Chondrocyte (in vitro differentiated cells): ENCODE measurements around the gene HAUS2. TPM values are rescaled to one million over a fixed set of nuclear protein-coding genes. Genes with fewer than 3 reads are reported as not detected.

Experiments used
- DNase-seq: peaks from one replicate; pipeline ENCODE4 v3.0.0; 2021; ENCODE audit warnings: mixed read lengths, low spot score
- H3K27ac Mint-ChIP-seq: one replicate; pipeline ENCODE4 v1.8.0; 2021; ENCODE audit warnings: mild to moderate bottlenecking, moderate library complexity, mixed read lengths; ENCODE audit not compliant: unreplicated experiment
- H3K27me3 Mint-ChIP-seq: 2 replicates; pipeline ENCODE4 v1.8.0; 2021; ENCODE audit warnings: low read depth, mixed read lengths
- H3K36me3 Mint-ChIP-seq: 2 replicates; pipeline ENCODE4 v1.8.0; 2021; ENCODE audit warnings: low read depth, mixed read lengths
- H3K4me1 Mint-ChIP-seq: 2 replicates; pipeline ENCODE4 v1.8.0; 2021; ENCODE audit warnings: low read depth, mild to moderate bottlenecking, mixed read lengths
- H3K4me3 Mint-ChIP-seq: one replicate; pipeline ENCODE4 v1.8.0; 2021; ENCODE audit warnings: mild to moderate bottlenecking, moderate library complexity, mixed read lengths; ENCODE audit not compliant: unreplicated experiment
- H3K9me3 Mint-ChIP-seq: 2 replicates; pipeline ENCODE4 v1.8.0; 2021; ENCODE audit warnings: low read depth, mixed read lengths
- total RNA-seq: library from RNA; stranded (reverse); gene quantifications from 3 replicates; pipeline ENCODE4 v1.2.1, GENCODE V29; 2021
- TF ChIP-seq, protein P1 (sequence below): fragments of 200-600 bp; sonication (generic); IDR thresholded peaks from 2 replicates; pipeline ENCODE4 v1.5.0; 2021; ENCODE audit warnings: antibody characterized with exemption, mild to moderate bottlenecking, moderate library complexity

Gene HAUS2
- total RNA-seq, 1 donor from 2014 or later = 18.5 TPM

DNA sequence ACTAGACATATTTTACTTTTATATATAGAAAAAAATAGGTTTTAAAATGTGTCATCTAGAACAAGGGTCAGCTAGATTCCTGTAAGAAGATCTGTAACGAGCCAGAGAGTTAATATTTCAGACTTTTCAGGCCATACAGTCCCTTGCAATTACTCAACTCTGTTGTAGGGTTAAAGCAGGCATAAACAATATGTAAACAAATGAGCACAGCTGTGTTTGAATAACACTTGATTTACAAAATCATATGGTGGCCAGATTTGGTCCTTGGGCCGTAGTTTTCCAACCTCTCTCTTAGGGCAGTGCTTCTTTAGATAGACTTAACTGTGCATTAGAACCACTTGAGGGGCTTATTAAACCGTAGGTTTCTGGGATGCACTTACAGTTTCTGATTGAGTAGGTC lies 19.7 kb upstream of the HAUS2 start:
- no peak for DNase-seq
- Mint-ChIP-seq H3K4me3 (no peak overlapping the region), H3K4me1 (no peaks in the 10 kb centered on the region), H3K27me3 (no peaks in the 10 kb centered on the region), H3K36me3 (peaks cover 27% of the 10 kb centered on the region), H3K27ac (no peak overlapping the region), H3K9me3 (no peaks in the 10 kb centered on the region)
- TF ChIP-seq, protein P1, sequence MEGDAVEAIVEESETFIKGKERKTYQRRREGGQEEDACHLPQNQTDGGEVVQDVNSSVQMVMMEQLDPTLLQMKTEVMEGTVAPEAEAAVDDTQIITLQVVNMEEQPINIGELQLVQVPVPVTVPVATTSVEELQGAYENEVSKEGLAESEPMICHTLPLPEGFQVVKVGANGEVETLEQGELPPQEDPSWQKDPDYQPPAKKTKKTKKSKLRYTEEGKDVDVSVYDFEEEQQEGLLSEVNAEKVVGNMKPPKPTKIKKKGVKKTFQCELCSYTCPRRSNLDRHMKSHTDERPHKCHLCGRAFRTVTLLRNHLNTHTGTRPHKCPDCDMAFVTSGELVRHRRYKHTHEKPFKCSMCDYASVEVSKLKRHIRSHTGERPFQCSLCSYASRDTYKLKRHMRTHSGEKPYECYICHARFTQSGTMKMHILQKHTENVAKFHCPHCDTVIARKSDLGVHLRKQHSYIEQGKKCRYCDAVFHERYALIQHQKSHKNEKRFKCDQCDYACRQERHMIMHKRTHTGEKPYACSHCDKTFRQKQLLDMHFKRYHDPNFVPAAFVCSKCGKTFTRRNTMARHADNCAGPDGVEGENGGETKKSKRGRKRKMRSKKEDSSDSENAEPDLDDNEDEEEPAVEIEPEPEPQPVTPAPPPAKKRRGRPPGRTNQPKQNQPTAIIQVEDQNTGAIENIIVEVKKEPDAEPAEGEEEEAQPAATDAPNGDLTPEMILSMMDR = no peak

DNA sequence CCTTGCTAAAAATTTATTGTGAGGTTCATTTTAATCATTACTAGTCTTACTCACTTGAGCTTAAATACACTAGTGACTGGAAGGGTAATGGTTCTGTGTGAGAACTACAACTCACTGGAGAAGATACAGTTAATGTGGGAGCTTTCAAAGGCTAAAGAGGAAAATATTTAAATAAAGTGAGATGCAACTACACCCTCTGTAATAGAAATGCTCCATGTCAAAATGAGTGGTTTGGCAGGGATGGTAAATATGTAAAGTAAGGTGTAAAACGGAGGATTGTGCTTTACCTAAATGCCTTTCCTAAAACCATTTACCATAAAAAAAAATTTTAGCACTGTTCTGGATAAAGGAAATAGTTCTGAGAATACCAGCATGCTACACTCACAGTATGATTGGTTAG lies 15.4 kb upstream of the HAUS2 start:
- Mint-ChIP-seq H3K4me1 (no peaks in the 10 kb centered on the region), H3K4me3 (no peak overlapping the region), H3K36me3 (peaks cover 28% of the 10 kb centered on the region), H3K27ac (no peak overlapping the region), H3K27me3 (no peaks in the 10 kb centered on the region), H3K9me3 (no peaks in the 10 kb centered on the region)
- DNase-seq = no peak
- TF ChIP-seq, protein P1 = no peak

DNA sequence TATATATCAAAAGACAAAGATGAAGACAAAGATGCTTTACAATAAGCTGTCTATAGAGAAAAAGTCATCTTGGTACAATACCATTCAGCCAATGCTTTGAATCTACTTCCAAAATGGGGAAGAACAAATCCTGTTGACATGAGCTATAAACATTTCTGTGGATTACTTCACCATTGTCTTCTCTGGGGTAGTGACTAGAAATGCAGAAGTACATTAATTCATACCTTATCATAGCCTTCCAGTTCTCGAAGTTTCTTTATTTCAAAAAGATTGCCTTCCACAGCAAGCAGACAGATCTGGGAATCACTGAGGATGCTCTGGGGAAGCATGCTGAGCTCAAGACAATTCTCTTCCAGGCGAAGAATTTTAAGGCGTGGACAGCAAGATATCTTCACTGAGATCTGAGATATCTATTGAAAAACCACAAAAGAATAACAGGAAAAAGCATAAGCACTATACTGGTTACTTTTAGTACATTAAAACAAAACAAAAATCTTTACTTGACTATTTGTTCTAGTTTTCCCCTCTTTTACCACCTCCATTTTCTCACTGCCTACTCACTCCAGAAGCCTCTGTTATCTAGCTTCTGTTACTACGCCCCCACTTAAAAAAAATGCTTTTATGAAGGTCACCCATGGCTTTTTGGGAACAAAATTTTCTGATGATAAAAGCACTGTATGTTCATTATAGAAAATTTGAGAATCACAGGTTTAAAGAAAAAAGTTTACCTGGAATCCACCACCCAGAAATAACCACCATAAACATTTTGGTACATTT lies 3.6 kb upstream of the HAUS2 start:
- H3K9me3 Mint-ChIP-seq = no peaks in the 10 kb centered on the region
- no peak overlapping the region for H3K4me3 Mint-ChIP-seq
- no peaks in the 10 kb centered on the region for H3K27me3 Mint-ChIP-seq
- TF ChIP-seq, protein P1 = no peak
- no peak overlapping the region for H3K27ac Mint-ChIP-seq
- H3K36me3 Mint-ChIP-seq = peaks cover 9% of the 10 kb centered on the region
- peaks cover 35% of the 10 kb centered on the region for H3K4me1 Mint-ChIP-seq
- no peak for DNase-seq

DNA sequence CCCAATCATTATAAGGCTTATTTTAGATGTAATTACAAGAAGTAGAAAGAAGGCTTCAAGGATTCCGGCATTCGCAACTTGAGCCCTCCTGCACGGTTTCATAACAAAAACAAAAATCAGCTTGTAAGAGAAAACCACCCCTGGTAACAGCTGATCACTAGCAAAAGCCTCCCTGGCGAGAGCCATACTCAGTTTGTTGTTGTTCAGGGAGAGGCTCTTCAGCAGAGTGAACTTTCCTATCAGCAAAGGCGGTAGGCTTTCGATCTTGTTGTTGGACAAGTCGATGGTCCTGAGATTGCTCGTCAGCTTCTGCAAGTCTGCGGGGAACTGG lies 755 bp upstream of the HAUS2 start:
- Mint-ChIP-seq H3K36me3 (peaks cover 7% of the 10 kb centered on the region), H3K4me3 (peak overlapping the region; percentile 94), H3K9me3 (no peaks in the 10 kb centered on the region), H3K4me1 (peaks cover 36% of the 10 kb centered on the region), H3K27ac (peak overlapping the region; percentile 93), H3K27me3 (no peaks in the 10 kb centered on the region)
- TF ChIP-seq, protein P1 = no peak
- no peak for DNase-seq

DNA sequence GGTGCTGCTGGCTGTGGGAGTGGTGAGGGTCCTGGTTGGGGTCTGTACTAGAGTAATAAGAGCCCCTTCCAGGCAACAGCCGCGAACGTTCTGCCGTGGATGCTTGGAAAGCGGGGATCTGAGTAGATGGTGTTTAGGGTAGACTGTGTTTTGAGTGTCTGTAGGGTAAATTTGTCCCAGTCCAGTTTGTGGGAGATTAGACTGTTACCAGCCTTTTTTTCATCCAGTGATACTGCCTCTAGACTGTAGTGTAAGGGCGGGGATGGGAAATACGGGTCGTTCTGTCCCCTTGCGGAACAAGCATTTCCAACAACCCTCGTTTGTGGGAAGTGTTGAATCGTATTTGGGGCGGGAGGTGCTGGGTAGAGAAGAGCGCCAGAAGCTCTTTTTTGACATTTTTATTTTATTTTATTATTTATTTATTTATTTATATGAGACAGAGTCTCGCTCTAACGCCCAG lies 424 bp downstream of the HAUS2 start:
- DNase-seq = no peak
- Mint-ChIP-seq H3K4me1 (peaks cover 40% of the 10 kb centered on the region), H3K9me3 (no peaks in the 10 kb centered on the region), H3K4me3 (peak overlapping the region; percentile 94), H3K36me3 (peaks cover 7% of the 10 kb centered on the region), H3K27me3 (no peaks in the 10 kb centered on the region), H3K27ac (peak overlapping the region; percentile 93)
- TF ChIP-seq, protein P1 = no peak
